ENCODE data around the gene ELMOD3.
"Not testable (repeated sequence)": the region's sequence is repeated elsewhere in the genome, so short reads cannot be mapped to it uniquely, and the experiment has no call there.

ELMOD3 gene

DNA sequence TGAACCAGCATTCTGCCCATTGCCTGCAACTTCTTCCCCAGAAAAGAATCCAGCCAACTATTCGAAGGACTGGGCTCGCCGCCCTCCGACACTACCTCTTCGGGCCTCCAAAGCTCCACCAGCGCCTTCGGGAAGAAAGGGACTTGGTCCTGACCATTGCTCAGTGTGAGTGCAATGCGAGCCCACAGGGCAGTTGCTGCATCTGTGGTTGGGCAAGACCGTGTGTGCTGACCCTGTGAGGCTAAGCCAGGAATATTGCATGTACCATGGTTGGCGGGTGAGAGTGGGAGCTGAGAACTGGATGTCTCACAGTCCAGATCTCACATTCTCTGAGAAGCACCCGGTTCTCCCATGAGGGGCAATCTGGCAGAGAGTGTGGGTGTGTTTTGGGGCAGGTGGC lies 16.5 kb downstream of the ELMOD3 start:
- DNase-seq (ENCODE audit: low read depth in 2 of 2, low spot score in 1 of 2), result no peak

- DNase-seq (ENCODE audit: low read depth in 2 of 2, low spot score in 1 of 2), result no peak
These were observed 21.9 kb downstream of the ELMOD3 start for GRCh38 chr2:85376291-85377065.

GRCh38 chr2:85377083-85377482 lies 22.5 kb downstream of the ELMOD3 start:
- DNase-seq (ENCODE audit: low read depth in 2 of 2, low spot score in 1 of 2), result no peak

- DNase-seq (ENCODE audit: low read depth in 2 of 2, low spot score in 1 of 2), result no peak
These were observed 23.7 kb downstream of the ELMOD3 start for GRCh38 chr2:85378257-85378656.

GRCh38 chr2:85380048-85380447 lies 25.5 kb downstream of the ELMOD3 start:
- DNase-seq (ENCODE audit: low read depth in 2 of 2, low spot score in 1 of 2), result no peak

GRCh38 chr2:85383151-85383550 lies 28.6 kb downstream of the ELMOD3 start:
- DNase-seq (ENCODE audit: low read depth in 2 of 2, low spot score in 1 of 2), result not testable (repeated sequence)

DNA sequence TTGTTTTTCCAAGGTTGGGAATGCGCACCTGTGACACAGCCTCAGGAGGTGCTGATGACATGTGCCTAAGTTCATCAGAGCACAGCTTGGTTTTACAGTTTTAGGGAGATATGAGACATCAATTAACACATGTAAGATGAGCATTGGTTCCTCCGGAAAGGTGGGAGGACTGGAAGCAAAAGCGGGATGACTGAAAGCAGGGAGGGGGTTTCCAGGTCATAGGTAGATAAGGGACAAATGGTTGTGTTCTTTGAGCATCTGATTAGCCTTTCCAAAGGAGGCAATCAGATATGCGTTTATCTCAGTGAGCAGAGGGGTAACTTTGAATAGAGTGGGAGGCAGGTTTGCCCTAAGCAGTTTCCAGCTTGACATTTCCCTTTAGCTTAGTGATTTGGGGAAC lies 29.3 kb downstream of the ELMOD3 start:
- no peak for DNase-seq (ENCODE audit: low read depth in 2 of 2, low spot score in 1 of 2)

- no peak for DNase-seq (ENCODE audit: low read depth in 2 of 2, low spot score in 1 of 2)
These were observed 31.2 kb downstream of the ELMOD3 start for GRCh38 chr2:85385746-85386145.

- DNase-seq (ENCODE audit: low read depth in 2 of 2, low spot score in 1 of 2), result no peak
These were observed 33.2 kb downstream of the ELMOD3 start for GRCh38 chr2:85387754-85388153.

GRCh38 chr2:85388878-85389538 lies 34.4 kb downstream of the ELMOD3 start:
- no peak for DNase-seq (ENCODE audit: low read depth in 2 of 2, low spot score in 1 of 2)

DNA sequence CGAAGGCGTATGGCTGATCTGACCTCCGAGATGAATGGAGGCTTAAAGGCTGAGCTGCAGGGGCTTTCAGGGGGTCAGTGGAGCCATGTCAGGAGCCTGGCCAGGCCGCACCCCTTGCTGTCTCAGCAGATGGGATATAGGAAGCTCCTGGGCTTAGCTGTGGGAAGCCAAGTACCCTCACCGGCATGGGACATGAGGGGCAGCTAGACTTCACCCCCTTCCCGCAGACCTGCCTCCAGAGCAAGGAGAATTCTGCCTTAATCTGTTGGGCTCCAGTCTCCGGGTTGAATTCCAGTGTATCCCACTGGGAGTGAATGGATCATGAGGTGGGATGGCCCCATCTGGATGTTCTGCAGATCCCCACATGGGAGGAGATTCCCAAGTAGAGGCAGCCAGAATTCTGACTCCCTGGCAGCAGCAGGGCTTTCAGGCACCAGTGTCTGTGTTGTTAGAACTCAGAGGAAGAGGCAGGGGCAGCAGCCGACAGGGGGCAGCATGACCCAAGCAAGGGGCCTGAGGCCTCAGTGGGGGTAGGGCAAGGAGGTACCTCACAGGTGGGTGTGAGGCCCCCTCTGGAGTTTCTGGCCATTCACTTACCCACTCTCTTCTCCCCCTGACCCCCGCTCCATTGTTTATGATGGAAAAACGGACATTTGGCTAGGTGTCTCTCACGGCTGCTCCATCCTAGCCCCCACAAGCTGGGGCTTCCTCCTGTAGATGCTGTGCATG lies 36.5 kb downstream of the ELMOD3 start:
- peak in 1 of 2 donors; percentile 58 for DNase-seq (ENCODE audit: low read depth in 2 of 2, low spot score in 1 of 2)

DNA sequence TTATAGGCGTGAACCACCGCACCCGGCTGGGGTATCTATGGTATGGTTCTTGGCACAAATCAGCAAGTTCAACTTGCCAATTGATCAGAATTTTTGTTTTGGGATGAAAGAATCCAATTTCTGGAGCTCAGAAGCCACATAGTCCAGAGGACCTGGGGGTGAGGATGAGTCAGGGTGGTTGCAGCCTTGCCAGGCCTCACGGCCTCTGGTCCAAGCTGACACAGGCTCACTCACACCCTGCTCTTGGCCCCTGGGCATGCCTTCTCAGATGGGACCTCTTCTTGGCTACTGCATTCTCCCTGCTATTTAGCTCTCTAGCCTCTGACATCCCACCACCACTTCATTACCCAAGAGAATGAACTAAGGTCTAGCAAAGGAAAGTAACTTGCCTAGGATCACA lies 39.3 kb downstream of the ELMOD3 start:
- no peak for DNase-seq (ENCODE audit: low read depth in 2 of 2, low spot score in 1 of 2)

- DNase-seq (ENCODE audit: low read depth in 2 of 2, low spot score in 1 of 2), result no peak
These were observed 39.7 kb downstream of the ELMOD3 start for GRCh38 chr2:85394261-85394681.

DNA sequence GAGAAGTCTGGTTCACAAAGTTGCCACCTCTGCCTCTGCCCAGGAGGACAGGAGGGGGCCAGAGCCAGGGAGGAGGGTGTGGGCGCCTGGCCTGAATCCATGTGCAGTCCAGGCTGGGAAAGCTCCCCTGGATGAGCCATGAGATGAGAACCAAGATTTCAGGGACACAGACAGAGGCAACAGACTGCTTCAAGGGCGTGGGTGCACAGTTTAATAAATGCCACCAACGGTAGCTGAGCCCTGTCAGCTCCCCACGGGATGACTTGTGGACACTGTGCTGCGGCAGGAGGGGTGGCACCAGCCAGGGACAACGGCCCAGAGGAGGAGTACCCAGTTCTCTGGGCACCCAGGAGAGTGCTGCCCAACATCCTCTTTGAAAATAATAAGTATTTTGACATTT lies 40.4 kb downstream of the ELMOD3 start:
- no peak for DNase-seq (ENCODE audit: low read depth in 2 of 2, low spot score in 1 of 2)

- no peak for DNase-seq (ENCODE audit: low read depth in 2 of 2, low spot score in 1 of 2)
These were observed 41.4 kb downstream of the ELMOD3 start for GRCh38 chr2:85395912-85396475.

GRCh38 chr2:85396531-85397470 lies 42.2 kb downstream of the ELMOD3 start:
- no peak for DNase-seq (ENCODE audit: low read depth in 2 of 2, low spot score in 1 of 2)

- no peak for DNase-seq (ENCODE audit: low read depth in 2 of 2, low spot score in 1 of 2)
These were observed 43.4 kb downstream of the ELMOD3 start for GRCh38 chr2:85397925-85398331.

DNA sequence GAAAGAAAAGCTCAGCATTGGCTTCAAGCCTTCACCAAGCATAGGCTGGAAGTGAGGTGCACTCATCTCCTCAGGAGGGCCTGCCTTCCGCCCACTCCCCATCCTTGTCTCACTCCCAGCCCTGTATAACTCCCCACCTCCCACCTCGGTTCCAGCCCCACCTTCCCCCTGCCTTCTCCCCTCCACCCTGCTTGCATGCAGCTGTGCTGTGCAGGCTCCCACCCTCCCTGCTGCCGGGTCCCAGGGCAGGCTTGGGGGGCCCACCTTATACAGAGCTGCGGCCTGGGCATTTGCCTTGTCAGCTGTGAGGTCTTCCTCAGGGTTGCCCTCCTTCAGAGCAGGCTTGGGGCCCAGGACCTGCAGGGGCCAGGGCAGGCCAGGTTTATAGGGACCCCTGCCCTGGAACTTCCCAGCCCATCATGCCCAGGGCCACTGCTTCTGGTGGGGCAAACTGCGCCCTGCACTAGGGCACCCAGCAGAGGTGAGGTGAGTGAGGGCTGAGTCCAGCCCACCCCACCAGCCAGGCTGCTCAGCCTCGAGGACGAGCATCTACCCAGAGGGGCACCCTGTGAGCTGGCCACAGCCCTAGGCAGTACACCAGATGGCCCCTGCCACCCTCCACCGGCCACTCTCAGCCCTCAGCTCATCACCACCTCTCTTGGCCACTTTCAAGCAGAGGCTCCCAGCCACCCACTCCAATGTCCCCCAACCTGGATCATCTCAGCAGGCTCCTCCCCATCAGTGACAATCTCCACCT lies 44.0 kb downstream of the ELMOD3 start:
- no peak for DNase-seq (ENCODE audit: low read depth in 2 of 2, low spot score in 1 of 2)

DNA sequence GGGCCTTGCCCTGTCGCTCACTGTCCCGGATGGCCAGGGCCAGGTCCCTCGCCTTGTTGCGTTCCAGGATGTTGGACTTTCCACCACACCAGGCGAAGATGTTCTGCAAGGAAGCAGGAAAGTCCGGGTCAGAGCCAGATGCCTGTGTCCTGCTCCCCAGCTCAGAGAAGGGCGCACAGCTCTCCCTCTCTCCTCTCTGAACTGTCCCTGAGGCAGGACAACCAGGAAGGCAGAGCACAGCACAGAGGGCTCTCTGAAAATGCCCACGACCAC lies 44.5 kb downstream of the ELMOD3 start:
- DNase-seq (ENCODE audit: low read depth in 2 of 2, low spot score in 1 of 2), result no peak

DNA sequence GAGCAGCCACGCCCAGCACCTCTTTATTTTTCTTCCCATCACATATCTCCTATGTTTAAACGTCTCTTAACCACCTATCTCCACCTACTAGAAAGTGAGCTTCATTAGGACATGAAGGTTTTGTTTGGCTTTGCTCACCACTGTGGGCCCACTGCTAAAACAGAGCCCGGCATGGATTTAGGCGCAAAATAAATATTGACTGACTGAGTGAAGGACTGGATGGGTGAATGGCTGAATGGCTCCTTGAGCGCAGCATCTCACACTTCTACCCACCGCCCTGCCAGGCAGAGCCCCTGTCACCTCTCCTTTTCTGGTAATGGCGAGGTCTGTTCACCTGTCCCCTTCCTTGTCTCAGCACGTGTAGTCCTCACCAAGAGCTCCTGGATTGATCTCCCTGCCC lies 45.5 kb downstream of the ELMOD3 start:
- no peak for DNase-seq (ENCODE audit: low read depth in 2 of 2, low spot score in 1 of 2)
